ENCODE results near the gene LRP5.
"Not testable (repeated sequence)": the region's sequence is repeated elsewhere in the genome, so short reads cannot be mapped to it uniquely, and the experiment has no call there.

LRP5 gene

DNA sequence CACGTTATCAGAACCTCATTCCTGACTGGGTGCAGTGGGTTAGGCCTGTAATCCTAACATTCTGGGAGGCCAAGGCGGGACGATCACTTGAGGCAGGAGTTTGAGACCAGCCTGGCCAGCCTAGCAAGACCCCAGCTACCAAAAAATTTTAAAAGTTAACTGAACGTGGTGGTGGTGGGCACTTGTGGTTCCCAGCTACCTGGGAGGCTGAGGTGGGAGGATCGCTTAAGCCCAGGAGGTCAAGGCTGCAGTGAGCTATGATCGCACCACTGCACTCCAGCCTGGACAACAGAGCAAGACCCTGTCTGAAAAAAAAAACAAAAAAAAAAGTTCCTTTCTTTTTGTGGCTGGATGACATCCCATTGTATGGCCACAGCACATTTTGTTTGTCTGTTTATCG is 80.4 kb downstream of the LRP5 start:
- no peak for DNase-seq (ENCODE audit: low read depth)

DNA sequence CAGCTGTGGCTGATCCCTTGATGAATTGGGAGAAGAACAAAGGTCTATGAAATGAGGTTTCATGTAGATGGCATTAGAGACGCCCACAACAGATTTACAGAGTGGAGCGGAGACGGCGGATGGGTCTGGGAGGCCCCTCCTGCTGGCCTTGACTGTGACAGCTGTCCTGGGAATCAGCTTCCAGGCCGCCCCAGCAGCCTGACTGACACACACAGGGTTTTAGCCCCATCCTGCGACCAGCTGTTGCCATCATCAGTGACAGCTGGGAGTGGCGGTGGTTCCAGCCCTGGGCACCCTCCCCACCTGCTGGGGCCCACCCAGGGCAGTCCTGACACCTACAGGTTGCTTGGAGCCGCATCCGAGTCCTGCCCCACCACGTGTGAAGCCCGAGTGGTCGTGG is 84.1 kb downstream of the LRP5 start:
- DNase-seq (ENCODE audit: low read depth), result no peak

DNA sequence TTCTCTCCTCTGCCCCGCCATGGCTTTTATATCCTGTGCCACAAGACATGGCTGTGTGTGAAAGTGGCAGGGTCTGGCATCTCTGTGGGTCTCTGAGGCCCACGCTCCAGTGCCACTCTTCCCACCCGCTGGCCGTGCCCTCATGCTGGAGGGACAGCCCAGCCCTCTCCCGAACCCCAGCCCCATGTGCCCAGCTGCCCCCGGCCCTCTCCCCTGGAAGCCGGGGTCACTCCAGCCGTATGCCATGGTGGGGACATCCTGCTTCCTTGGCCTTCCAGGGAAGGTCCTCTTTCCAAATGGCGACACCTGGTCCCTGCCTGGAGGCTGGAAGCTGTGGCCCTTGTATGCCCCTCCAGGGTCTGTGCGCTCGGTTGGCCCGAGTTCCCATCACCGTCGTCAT is 84.9 kb downstream of the LRP5 start:
- DNase-seq (ENCODE audit: low read depth), result no peak

DNA sequence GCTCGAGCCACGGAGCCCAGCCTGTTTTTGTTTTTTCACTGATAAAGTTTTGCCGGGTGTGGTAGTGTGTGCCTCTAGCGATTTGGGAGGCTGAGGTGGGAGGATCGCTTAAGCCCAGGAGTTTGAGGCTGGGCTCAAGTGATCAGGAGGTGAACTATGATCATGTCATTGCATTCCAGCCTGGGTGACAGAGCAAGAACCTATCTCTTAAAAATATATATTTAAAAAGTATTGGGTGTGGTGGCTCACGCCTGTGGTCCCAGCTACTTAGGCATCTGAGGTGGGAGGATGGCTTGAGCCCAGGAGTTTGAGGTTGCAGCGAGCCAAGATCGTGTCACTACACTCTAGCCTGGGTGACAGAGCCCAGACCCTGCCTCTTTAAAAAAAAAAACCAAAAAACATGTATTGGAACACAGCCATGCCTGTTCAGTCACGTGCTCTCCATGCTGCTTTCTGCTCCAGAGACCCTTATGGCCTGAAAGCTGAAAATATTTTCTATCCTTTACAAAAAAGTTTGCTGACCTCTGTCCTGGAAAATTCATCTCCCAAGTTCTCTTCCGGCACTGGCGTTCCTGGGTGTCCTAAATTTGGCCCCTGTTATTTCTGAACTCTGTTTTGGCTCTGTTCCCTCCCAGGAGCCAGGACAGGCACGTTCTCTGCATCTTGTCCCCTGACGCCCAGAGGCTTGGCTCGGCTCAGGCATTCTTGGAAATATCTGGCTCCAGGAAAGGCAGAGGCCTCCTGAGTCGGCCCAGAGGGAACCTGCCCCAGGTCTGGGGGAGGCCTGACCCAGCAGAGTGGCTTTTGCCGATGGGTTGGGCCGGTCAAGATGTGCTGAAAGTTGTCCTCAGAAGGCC is 86.8 kb downstream of the LRP5 start:
- no peak for DNase-seq (ENCODE audit: low read depth)

DNA sequence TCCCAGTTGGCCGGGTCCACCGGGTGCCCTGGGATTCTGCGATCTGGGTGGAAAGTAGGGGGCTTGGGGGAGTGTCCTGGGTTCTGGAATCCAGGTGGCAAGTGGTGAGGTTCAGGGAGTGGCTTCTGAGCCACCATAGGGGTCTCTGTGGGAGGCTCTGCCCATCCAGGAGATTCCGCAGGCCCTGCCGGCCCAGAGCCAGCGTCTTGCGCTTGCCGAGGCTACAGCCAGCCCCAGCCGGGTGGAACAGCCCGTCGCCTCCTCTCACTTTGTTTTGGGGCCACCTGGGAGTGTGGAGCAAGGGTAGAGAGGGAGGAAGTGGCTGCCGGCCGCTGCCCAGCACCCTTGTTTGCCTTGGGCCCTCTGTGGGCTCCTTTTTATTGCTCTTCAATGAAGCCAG is 87.5 kb downstream of the LRP5 start:
- no peak for DNase-seq (ENCODE audit: low read depth)

DNA sequence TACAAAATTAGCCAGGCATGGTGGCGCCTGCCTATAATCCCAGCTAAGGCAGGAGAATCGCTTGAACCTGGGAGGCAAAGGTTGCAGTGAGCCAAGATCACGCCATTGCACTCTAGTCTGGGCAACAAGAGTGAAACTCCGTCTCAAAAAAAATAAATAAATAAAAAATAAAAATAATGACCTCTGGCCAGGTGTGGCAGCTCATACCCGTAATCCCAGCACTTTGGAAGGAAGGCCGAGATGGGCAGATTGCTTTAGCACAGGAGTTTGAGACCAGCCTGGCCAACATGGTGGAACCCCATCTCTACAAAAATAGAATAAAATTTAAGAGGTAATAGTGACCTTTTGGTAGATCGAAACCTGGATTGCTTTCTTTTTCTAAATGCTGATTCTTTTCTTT is 88.2 kb downstream of the LRP5 start:
- not testable (repeated sequence) for DNase-seq (ENCODE audit: low read depth)

DNA sequence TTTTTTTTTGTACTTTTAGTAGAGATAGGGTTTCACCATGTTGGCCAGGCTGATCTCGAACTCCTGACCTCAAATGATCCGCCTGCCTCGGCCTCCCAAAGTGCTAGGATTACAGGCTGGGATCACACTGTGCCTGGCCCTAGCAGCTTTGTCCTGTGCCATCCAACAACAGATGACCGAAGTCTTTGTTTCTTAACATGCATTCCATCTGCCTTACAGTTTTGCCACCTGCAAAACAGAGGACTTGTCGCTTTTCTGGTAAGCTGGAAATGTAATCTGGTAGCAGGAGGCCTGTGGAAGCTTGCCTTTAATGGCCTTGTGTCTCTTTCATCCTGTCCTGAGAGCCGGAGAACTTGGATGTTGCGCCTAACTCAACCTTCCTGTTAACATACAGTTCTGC is 89.5 kb downstream of the LRP5 start:
- DNase-seq (ENCODE audit: low read depth), result no peak

DNA sequence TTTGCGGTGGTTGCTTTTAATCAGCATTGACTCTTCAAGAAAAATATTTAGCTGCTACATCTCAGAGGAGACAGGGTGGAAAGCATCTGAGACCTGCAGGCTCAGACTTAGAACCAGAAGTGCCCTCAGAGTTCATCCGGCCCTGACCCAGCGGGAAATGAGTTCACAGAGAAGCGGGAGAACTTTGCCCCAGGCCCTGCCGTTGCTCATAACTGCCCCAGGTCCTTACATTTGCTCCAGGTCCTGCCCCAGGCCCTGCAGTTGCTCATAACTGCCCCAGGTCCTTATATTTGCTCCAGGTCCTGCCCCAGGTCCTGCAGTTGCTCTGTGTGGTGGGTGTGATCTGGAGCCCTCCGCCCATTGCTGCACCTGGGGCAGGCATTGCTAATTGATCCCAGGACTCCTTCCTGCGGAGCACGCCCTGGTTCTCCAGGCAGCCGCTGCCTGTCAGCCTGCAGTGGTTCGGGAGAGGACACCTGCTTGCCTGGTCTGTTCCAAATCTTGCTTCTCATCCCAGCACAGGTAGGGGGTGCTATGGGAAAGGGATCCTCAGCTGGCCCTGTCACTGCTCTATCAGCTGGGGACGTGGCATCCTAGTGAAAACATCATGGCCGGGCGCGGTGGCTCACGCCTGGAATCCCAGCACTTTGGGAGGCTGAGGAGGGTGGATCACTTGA is 90.1 kb downstream of the LRP5 start:
- DNase-seq (ENCODE audit: low read depth), result no peak

DNA sequence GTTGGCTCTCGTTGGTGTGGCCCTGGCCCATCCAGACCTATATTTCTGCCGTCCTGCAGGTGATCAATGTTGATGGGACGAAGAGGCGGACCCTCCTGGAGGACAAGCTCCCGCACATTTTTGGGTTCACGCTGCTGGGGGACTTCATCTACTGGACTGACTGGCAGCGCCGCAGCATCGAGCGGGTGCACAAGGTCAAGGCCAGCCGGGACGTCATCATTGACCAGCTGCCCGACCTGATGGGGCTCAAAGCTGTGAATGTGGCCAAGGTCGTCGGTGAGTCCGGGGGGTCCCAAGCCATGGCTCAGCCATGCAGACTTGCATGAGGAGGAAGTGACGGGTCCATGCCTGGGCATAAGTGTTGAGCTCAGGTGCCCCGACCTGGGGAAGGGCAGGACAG is 91.0 kb downstream of the LRP5 start:
- DNase-seq (ENCODE audit: low read depth), result no peak

DNA sequence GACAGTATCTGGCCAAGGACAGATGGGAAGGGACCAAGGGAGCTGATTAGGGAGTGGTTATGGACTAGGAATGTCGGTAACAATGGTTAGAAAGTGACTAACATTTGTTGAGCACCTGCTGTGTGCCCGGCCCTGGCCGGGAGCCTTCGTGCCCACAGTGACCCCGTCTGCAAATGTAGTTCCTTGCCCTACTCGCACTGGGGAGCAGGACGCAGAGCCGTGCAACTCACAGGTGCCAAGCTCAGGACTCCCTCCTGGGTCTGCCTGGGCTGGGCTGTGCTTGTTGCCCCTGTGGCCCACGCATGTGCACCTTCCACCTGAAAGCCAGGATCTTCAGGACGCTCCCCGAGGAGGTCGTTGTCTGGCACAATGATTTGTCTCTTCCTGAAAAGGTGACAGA is 91.4 kb downstream of the LRP5 start:
- DNase-seq (ENCODE audit: low read depth), result no peak

DNA sequence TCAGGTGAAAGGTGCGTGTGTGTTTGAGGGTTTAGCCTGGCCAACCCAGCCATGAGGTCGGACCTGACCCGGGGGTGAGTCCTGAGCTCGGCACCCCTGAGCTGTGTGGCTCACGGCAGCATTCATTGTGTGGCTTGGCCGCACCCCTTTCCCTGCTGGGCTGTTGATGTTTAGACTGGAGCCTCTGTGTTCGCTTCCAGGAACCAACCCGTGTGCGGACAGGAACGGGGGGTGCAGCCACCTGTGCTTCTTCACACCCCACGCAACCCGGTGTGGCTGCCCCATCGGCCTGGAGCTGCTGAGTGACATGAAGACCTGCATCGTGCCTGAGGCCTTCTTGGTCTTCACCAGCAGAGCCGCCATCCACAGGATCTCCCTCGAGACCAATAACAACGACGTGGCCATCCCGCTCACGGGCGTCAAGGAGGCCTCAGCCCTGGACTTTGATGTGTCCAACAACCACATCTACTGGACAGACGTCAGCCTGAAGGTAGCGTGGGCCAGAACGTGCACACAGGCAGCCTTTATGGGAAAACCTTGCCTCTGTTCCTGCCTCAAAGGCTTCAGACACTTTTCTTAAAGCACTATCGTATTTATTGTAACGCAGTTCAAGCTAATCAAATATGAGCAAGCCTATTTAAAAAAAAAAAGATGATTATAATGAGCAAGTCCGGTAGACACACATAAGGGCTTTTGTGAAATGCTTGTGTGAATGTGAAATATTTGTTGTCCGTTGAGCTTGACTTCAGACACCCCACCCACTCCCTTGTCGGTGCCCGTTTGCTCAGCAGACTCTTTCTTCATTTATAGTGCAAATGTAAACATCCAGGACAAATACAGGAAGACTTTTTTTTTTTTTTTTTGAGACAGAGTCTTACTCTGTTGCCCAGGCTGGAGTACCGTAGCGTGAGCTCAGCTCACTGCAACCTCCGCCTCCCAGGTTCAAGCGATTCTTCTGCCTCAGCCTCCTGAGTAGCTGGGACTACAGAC is 94.2 kb downstream of the LRP5 start:
- no peak for DNase-seq (ENCODE audit: low read depth)

DNA sequence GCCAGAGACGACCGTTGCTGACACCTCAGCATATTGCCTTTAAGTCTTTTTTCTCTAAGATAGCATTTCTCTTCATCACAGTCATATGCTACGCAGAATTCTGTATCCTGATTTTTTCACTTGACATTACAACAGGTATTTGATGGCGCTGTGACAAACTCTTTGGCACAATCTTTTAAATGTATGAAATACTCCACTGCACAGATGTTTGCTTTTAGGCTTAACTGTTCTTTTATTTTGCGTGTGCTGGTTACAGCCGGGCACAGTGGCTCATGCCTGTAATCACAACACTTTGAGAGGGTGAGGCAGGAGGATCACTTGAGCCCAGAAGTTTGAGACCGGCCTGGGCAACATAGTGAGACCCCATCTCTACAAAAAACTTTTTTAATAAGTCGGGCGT is 96.1 kb downstream of the LRP5 start:
- DNase-seq (ENCODE audit: low read depth), result no peak

DNA sequence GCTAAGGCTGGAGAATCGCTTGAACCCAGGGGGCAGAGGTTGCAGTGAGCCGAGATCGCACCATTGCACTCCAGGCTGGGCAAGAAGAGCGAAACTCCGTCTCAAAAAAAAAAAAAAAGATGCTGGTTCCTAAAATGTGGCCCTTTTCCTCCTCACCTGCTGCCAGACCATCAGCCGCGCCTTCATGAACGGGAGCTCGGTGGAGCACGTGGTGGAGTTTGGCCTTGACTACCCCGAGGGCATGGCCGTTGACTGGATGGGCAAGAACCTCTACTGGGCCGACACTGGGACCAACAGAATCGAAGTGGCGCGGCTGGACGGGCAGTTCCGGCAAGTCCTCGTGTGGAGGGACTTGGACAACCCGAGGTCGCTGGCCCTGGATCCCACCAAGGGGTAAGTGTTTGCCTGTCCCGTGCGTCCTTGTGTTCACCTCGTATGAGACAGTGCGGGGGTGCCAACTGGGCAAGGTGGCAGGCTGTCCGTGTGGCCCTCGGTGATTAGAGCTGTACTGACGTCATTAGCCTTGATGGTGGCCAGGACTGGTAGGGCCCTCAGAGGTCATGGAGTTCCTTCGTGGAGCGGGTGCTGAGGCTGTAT is 97.5 kb downstream of the LRP5 start:
- DNase-seq (ENCODE audit: low read depth), result no peak

DNA sequence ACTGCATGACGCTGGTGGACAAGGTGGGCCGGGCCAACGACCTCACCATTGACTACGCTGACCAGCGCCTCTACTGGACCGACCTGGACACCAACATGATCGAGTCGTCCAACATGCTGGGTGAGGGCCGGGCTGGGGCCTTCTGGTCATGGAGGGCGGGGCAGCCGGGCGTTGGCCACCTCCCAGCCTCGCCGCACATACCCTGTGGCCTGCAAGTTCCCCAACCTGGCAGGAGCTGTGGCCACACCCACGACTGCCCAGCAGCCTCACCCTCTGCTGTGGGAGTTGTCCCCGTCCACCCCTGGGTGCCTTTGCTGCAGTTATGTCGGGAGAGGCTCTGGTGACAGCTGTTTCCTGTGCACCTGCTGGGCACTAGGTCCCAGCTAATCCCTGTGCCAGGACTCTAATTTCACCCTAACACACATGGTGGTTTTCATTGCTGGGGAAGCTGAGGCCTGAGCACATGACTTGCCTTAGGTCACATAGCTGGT is 99.2 kb downstream of the LRP5 start:
- DNase-seq (ENCODE audit: low read depth), result no peak

DNA sequence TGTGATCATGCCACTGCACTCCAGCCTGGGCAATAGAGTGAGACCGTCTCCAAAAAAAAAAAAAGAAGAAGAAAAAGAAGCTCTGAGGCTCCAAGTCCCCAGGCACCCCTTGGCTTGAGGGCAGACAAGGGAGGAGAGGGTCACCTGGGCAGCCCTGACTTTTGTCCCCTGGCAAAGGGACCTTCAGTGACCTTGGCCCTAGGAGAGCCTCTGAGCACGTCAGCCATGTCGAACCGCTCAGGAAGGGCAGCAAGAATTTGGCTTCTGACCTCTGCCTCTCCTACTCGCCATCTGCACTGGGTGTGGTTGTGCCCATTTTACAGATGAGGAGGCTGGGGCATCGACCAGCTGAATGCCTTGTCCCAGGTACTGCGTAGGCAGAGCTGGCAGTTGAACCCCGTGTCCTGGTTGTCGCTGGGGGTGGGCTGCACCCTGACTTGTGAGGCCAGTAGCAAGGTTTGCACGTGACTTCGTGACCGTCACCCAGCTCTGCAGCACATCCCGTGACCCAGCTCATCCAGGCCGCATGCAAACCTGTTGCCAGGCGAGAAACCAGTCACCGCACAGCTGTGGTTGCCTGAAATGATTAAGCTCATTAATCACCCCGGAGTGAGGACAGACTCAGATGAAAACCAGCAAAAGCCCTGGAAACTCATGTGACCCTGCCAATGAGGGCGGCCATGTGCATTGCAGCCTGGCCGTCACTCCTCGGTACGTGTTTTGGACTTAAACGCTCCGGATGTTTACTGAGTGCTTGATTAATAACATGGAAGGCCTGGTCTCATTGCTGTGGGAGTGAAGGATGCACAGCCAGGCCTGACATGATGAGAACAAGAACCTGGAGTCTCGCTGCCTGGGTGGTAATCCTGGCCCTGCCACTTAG is 100.4 kb downstream of the LRP5 start:
- no peak for DNase-seq (ENCODE audit: low read depth)

DNA sequence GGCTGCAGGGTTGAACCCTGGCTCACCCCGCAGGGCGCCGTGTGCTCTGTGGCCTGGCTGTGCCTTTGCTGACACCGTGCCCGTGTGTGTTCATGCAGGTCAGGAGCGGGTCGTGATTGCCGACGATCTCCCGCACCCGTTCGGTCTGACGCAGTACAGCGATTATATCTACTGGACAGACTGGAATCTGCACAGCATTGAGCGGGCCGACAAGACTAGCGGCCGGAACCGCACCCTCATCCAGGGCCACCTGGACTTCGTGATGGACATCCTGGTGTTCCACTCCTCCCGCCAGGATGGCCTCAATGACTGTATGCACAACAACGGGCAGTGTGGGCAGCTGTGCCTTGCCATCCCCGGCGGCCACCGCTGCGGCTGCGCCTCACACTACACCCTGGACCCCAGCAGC is 101.2 kb downstream of the LRP5 start:
- no peak for DNase-seq (ENCODE audit: low read depth)

DNA sequence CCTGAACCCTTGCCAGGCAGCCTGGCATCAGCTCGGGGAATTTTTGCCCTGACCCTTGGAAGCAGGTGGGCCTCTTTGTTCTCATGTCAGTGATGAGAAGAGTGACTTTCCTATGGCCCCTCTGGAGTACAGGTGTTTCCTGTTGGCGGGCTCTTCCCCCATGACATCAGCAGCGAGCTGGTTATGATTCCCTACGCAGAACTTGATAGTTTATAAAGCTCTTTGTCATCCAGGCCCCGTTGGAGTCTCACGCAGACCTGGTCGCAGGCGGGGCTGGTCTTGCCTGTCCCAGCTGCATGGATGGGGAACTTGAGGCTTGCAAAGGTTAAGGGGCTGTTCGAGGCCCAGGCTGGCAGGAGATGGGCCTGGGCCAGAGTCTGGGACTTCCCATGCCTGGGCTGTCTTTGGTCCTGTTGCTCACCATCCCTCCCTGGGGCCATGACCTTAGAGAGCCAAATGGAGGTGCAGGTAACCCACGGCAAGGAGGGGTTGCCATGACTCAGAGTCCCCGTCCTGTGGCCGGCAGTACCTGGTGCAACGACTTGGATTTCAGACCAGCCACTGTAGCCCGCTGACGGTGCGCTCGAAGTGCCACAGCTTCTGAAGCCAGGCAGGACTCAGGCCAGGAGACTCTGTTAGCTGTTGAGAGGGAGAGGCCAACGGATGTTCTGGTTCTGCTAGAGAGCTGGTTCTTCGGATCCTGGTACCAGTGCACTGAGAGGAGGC is 102.3 kb downstream of the LRP5 start:
- DNase-seq (ENCODE audit: low read depth), result no peak

DNA sequence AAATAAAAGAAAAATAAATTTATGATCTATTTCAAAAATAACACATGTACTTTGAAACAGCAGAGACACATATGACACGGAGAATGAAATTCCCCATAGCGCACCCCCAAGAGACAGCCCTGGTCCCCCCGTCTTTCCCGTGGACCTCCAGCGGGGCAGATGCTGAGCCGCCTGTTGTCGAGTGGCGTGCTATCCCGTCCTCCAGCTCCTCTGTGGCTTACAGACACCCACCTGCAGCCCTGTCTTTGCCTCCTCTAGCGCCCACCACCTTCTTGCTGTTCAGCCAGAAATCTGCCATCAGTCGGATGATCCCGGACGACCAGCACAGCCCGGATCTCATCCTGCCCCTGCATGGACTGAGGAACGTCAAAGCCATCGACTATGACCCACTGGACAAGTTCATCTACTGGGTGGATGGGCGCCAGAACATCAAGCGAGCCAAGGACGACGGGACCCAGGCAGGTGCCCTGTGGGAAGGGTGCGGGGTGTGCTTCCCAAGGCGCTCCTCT is 103.7 kb downstream of the LRP5 start:
- DNase-seq (ENCODE audit: low read depth), result no peak

DNA sequence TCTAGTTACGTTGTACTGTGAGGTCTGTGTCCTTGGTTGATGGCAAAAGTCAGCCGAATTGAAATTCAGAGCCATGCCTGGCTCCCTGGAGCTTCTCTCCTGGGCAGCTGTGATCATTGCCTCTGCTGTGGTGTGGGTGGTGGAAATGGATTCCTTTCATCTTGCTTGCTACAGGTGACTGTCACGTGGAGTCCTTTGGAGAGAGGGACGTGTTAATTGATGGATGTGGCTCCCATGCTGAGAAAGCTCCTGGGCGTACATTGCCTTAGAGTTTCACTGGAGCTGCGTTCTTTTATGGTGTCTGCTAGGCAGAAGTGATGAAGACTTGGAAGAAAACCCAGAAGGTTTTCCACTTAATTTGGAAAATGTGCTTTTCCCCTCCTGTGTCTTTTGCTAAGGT is 106.3 kb downstream of the LRP5 start:
- no peak for DNase-seq (ENCODE audit: low read depth)

DNA sequence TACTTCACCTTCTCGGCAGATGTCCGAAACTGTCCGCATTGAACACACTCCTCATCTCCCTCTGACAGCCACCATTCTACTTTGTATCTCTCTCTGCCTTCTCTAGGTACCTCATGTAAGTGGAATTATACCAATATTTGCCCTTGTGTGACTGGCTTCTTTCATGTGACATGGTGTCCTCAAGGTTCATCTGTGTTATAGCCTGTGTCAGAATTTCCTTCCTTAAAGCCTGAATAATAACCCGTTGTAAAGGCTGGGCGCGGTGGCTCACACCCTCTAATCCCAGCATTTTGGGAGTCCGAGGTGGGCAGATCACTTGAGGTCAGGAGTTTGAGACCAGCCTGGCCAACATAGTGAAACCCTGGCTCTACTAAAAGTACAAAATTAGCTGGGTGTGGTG is 107.8 kb downstream of the LRP5 start:
- no peak for DNase-seq (ENCODE audit: low read depth)

All from CMK (cell line).